H7 (cell line): ENCODE data around the gene TGM4. TPM values are rescaled to one million over a fixed set of nuclear protein-coding genes. Genes with fewer than 3 reads are reported as not detected.

ENCODE experiments used
- DNase-seq: peaks from one replicate; pipeline ENCODE4 v3.0.0; 2012
- H3K27me3 ChIP-seq: 2 replicates; pipeline ENCODE4 v1.6.0; 2011; ENCODE audit warnings: mild to moderate bottlenecking, low read length; ENCODE audit not compliant: control insufficient read depth, insufficient read depth
- H3K36me3 ChIP-seq: replicated peaks from 2 replicates; pipeline ENCODE4 v1.5.1; 2011; ENCODE audit warnings: low read length; ENCODE audit not compliant: control insufficient read depth, insufficient read depth
- H3K4me3 ChIP-seq: 2 replicates; pipeline ENCODE4 v1.5.1; 2011; ENCODE audit warnings: low read depth, mild to moderate bottlenecking, control low read depth, low read length, moderate library complexity; ENCODE audit not compliant: insufficient read depth
- total RNA-seq: library from RNA; depleted of rRNA; stranded (reverse); fragments of >200 nt; shearing (Covaris generic); gene quantifications from 2 replicates; pipeline ENCODE4 v1.2.3, GENCODE V29; 2014

TGM4 gene
- total RNA-seq, 1 experiment from 2014 or later = not detected

DNA sequence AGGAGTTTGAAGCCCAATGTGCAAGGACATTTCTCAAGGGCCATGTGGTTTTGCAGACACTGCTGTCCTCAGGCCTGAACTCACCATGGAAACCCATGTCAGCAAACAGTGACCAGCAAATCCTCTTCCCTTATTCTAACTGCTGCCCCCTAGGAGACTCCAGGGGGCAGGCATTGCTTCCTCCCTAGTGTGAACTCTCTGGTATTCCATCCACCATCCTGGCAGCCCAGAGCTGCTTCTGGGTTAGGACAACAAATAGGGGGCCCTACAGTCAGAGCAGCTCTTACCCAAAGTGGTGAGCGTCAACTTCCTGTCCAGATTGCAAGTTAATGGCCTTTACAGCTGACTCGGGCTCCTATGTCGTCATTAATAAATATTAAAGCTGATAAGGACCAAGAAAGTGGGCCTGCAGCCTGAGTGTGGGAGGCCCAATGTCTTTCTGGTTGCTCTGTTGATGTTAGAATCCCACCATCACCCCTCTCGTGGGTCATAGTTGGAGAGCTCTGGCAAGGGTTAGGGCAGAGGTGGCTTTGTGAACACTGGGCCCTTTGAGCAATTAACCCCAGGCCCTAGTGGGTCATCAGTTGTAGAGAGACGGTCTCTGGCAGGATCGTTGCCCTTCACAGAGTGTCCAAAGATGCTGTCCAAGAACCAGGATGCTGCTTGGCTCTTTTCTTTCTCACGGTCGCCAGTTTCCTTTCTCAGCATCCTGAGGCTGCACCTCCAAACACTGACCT lies 41.5 kb downstream of the TGM4 start:
- Histone ChIP-seq H3K36me3 (no peaks in the 10 kb centered on the region; the same call in 1 of the 2 replicates), H3K4me3 (no peak overlapping the region), H3K27me3 (no peaks in the 10 kb centered on the region)
- peak; percentile 66 for DNase-seq

DNA sequence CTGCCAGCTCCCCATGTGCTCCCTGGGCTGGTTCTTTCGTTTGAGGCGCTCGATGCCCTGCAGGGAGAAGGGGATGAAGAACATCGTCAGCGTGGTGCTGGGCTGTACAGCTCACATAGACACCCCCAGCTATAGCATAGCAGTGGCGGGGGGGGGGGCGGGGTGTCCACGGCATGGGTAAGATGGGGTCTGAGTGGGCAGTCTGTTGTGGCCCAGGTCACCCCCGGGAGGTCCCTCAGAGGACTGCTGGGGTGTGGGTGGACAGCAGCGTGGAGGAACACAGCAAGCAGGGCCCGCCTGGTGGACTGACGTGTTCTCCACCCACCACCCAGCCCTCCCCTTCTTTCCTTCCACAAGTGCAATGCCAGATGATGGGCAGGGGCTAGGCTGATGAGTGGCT lies 43.7 kb downstream of the TGM4 start:
- DNase-seq = no peak
- Histone ChIP-seq H3K4me3 (no peak overlapping the region), H3K36me3 (peaks cover 2% of the 10 kb centered on the region), H3K27me3 (no peaks in the 10 kb centered on the region)

DNA sequence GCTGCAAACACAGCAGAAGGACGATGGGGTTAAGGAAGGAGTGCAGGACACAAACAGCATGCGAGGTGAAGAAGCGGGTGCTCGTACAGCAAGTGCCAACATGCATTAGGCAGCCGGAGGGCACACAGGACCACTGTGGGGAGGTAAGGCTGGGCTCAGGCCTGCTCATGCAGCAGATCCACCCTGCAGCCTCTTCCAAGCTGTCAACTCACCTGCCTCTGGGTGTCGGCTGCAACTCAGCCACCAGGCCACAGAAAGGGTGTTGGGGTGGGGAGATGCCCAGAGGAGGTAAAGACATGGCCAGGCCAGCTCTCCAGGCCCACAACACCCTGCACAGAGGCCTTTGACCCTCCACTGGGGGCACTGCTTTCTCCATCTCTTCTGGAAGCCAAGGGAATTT lies 44.2 kb downstream of the TGM4 start:
- DNase-seq = no peak
- H3K4me3 ChIP-seq = no peak overlapping the region

DNA sequence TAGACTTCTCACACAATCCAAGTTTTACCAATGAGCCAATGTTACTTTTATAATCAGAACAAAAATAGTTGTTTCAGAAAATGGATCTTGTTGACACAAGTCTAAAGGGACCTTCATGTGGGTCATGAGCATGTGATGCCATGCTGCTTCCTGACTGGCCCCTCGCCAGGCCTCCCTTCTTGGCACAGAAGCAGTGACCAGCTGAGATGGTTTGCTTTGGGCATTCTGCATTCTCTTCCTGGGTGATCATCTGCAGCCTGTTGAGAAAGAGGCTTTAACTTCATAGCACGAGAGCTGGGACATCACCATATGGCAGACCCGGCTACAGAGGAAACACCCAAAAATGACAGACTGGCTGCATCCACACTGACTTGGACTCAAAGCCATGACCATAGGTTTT lies 45.7 kb downstream of the TGM4 start:
- H3K27me3 ChIP-seq = no peaks in the 10 kb centered on the region
- no peak overlapping the region for H3K4me3 ChIP-seq
- H3K36me3 ChIP-seq = peaks cover 2% of the 10 kb centered on the region
- DNase-seq = no peak

More for the DNA sequence above, 44.2 kb downstream of the TGM4 start:
- Histone ChIP-seq H3K27me3 (no peaks in the 10 kb centered on the region), H3K36me3 (peaks cover 2% of the 10 kb centered on the region)

DNA sequence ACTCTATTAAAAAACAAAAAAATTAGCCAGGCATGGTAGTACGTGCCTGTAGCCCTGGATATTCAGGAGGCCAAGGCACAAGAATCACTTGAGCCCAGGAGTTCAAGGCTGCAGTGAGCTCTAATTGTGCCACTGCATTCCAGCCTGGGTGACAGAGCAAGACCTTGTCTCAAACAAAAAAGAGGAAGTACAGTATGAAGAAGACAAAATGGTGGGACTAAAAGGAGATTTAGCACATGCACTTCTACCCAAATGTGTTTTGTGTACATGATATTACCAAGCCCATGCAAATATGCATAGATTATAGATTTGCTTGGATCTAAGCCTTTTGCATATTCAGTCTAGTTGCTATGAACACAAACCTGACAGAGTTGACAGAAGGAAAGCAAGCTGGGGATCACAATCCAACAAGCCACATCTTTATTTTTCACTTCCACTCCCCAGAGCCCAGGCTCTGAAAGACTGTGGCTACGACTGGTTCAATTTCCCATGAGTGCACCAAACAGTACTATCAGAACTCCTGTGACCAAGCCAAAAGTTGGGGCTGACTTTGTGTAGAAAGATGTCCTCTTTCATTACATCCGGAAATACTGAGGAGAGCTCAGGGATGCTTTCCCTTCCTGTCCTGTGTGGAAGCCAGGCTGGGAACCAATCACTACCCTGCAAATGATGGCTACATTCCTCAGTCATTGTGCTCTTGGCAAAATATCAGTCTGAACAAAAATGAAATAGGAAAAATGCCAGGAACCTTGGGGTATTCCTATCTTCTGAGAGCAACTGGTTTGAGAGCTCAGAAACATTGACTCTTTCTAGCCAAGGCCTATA lies 49.4 kb downstream of the TGM4 start:
- Histone ChIP-seq H3K4me3 (no peak overlapping the region), H3K27me3 (no peaks in the 10 kb centered on the region), H3K36me3 (peaks cover 10% of the 10 kb centered on the region)
- no peak for DNase-seq

DNA sequence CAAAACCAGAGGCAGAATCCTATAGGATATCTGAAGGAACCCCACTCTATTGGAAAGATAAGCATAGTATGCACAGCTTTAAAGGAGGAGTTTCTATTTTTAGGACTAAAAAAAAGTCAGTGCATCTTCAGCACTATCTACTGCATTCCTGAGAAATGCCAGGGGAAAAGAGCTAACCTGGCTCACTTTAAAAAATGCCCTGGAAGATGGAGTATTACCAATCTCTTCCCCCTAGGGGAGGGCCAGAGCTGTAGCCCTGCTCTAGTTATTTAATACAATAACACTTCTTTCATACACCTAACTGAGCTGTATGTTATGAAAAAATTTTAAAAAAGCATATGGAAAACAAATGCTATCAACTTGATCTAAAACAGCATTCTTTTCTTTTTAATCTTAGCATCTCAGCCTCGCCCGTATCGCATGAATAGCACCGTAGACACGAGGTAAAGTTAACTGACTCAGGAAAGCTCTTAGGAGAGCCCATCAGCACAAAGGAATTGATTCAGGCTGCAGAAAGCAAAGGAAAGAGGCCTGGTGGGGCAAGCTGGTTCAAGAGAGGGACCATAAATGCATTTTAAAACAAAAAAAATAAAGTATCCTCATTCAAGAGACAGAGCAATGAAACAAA lies 50.2 kb downstream of the TGM4 start:
- Histone ChIP-seq H3K36me3 (peaks cover 14% of the 10 kb centered on the region), H3K4me3 (no peak overlapping the region), H3K27me3 (no peaks in the 10 kb centered on the region)
- DNase-seq = no peak

DNA sequence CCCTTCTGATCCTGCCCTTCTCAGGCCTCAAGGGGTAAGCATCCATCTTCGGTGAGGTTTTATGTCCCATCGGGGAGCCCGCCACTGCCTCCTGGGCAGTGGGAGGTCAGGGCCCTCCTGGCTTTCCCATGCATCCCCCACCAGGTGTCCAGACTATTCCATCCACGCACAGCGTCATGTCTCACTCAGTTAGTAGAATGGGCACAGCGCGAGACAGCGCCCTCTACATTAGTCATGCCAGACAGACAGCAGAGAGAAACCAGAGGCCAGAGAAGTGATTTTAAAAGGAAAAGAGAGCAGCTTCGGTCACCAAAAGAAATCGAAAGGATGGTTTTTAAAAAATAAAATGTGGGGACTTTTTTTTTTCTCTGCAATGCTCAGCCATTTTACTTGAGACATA lies 51.8 kb downstream of the TGM4 start:
- Histone ChIP-seq H3K27me3 (no peaks in the 10 kb centered on the region), H3K36me3 (peaks cover 20% of the 10 kb centered on the region), H3K4me3 (no peak overlapping the region)
- peak; percentile 59 for DNase-seq

DNA sequence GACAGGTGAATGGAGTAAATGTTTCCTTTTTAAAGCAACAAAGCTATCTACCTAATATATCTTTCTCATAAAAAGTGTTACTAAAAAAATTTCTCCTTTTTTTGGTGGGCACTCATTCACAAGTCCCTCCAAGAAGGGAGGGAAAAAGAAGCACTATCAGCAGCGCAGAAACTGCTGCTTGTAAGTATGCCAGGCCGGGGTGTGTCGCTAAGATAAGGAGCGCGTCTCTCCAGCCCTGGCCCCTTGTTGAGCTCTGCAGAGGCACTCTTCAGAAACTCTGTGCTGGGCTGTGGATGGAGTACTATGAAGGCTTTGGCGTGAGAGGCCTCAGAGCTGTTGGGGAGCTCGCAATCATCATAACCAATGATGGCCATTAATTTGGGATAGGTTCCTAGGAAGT lies 52.5 kb downstream of the TGM4 start:
- H3K4me3 ChIP-seq = no peak overlapping the region
- peaks cover 25% of the 10 kb centered on the region for H3K36me3 ChIP-seq
- no peaks in the 10 kb centered on the region for H3K27me3 ChIP-seq
- no peak for DNase-seq

DNA sequence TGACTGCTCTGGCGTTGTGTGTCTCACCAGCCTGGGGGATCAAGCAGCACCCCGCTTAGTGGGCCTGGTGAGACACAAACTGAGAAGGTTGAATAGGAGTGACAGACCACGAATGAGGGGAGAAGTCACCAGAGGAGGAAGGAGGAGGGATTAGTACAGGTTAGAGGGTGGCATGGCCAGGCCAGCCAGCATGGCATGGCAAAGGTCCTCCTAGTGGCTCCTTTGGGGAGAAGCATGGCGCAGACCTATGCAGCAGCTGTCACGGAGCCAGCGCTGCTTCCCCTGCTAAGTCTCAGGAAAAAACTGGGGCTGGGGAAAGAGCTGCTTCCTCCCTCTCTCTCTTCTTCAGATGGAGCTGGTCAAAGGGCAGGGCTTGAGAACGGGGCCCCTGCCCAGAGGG lies 53.0 kb downstream of the TGM4 start:
- Histone ChIP-seq H3K36me3 (peaks cover 27% of the 10 kb centered on the region), H3K27me3 (no peaks in the 10 kb centered on the region), H3K4me3 (no peak overlapping the region)
- DNase-seq = no peak

DNA sequence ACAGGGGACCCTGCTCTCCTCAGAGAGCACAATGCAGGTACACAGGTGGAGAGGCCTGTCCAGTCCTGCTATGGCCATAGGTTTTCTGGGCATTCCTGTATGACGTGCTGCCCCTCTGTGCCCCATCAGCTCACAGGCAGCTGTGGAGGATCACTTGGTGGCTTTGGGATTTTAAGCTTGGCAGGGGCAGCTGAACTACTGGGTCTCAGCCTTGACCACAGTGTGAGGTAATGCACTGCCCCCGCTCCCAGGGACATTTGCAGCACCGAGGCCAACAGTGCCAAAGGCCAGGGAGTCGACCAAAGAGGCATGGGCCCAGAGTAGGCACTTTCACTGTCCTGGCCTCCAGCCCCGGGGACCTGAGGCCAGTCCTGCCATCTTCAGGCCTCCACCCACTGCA lies 55.4 kb downstream of the TGM4 start:
- no peak for DNase-seq
- Histone ChIP-seq H3K27me3 (no peaks in the 10 kb centered on the region), H3K36me3 (peaks cover 30% of the 10 kb centered on the region), H3K4me3 (no peak overlapping the region)

DNA sequence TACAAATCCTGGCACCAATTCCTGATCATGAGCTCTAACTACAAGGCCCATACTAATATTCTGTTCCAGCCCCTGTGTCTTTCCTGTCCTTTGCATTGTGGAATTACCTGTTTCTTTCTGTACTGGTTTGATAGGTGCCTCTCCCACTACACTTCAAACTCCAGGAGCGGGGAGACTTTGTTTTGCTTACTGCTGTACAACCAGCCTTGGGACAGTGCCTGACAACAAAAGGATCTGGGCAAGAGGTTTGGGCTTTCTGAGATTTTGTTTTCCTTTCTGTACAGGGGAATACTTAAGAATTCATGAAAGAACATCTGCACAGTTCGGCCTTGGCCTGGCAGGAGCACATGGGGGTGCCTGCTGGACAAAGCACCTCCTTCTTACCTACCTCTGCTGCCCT lies 56.5 kb downstream of the TGM4 start:
- no peak overlapping the region for H3K4me3 ChIP-seq
- peaks cover 29% of the 10 kb centered on the region for H3K36me3 ChIP-seq
- no peak for DNase-seq
- H3K27me3 ChIP-seq = no peaks in the 10 kb centered on the region

DNA sequence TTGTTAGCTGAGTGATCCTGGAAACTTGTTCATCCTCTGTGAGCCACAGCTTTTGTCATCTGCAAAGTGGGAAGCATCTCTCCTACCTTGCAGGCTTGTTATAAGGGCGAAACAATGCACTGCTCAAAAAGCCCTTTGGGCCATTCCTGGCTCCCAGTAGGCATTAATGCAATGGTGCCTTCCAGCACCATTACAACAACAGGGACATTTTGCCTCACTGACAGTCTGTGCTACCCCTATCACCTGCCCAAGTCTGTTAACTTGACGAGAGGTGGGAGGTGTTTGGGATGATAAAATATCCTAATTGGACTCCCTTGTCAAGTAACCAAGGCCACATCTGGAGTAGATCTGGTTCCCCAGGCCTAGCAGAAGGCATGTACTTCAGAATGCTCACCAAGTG lies 57.4 kb downstream of the TGM4 start:
- Histone ChIP-seq H3K4me3 (no peak overlapping the region), H3K36me3 (peaks cover 27% of the 10 kb centered on the region)
- no peak for DNase-seq

DNA sequence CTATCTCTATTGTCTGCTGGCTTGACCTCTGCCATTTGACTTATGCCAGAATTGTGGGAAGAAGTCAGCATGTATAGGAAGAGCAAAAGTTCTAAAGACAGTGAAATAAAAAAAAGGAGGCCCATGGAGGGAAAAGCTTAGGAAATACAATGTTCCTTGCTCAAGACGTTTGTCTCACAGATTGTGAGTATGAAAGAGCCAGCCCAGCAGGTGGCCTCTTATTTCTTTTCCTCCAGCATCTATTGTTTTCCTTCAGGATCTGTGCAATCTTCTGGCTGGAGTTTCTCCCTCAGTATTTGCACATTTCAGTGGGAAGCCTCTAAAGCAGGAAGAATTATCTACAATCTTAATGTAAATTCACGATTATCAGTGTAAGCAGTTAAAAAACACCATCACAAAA lies 57.9 kb downstream of the TGM4 start:
- Histone ChIP-seq H3K27me3 (no peaks in the 10 kb centered on the region), H3K36me3 (peaks cover 25% of the 10 kb centered on the region), H3K4me3 (no peak overlapping the region)
- no peak for DNase-seq

More for the DNA sequence above, 57.4 kb downstream of the TGM4 start:
- H3K27me3 ChIP-seq = no peaks in the 10 kb centered on the region

DNA sequence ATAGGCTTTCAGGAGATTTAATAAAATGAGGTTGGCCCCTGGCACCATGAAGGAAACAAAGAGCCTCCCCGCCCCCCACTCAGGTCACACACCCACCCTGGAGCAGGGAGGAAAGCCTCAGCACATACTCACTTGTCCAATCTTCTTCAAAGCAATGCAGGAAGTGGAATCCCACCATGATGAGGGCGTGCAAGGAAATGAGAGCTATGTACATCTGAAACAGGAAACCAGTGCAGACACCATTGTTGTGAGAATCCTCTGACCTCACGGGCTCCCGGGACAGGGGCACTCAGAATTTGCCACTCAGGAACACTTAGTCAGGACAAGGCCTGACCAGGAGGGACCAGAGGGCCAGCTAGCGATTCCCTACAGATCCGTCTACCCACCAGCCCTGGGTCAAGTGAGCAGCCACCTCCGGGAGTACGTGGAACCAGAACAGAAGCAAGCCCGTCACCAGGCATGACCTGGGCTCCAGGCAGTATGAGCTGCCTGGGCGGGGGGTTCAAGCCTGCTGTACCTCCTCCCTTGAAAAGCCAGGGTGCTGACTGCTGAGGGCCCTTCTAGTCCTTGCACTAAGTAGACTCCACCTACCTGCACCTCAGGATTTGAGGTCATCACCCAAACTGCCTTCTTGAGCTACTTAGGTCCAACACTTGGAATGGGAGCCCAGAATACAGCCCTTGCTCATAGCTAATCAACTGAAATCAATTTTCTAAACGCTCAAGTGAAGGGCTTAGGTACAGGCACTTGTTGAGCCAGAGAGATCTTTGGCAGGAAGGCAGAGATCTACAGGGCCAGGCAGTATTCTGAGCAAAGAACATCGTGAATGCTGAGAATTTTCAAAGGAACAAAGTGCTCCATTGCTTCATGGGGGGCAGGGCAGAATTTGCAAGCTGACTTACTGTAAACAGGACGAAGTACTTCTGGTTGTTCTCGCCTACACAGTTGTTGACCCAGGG lies 58.9 kb downstream of the TGM4 start:
- no peak for DNase-seq
- Histone ChIP-seq H3K36me3 (peaks cover 23% of the 10 kb centered on the region), H3K4me3 (no peak overlapping the region), H3K27me3 (no peaks in the 10 kb centered on the region)
